IMR-90 (cell line): ENCODE results near the gene SRMS.

Source experiments
- CHD1 ChIP-seq: IDR thresholded peaks from 2 replicates; pipeline ENCODE4 v1.6.1; 2012; ENCODE audit warnings: low read depth, low read length, improper control_type of control experiment
- FOS ChIP-seq: fragments of 150-350 bp; IDR thresholded peaks from 2 replicates; pipeline ENCODE4 v1.6.1; 2016; ENCODE audit warnings: low read depth, low read length
- POLR2A ChIP-seq: IDR thresholded peaks from 2 replicates; pipeline ENCODE4 v1.6.1; 2012; ENCODE audit warnings: mild to moderate bottlenecking, low read depth, low read length
- RAD21 ChIP-seq: IDR thresholded peaks from 2 replicates; pipeline ENCODE4 v1.6.1; 2012; ENCODE audit warnings: low read length, improper control_type of control experiment
- TF ChIP-seq, protein P1 (sequence below): conservative IDR thresholded peaks from 2 replicates; pipeline ENCODE4 v1.5.1; 2012; ENCODE audit warnings: mild to moderate bottlenecking, low read depth, low read length, improper control_type of control experiment
- TF ChIP-seq, protein P2 (sequence below): fragments of 150-350 bp; IDR thresholded peaks from 2 replicates; pipeline ENCODE4 v1.6.1; 2017; ENCODE audit warnings: mild to moderate bottlenecking, antibody characterized with exemption, low read length, low read depth

DNA sequence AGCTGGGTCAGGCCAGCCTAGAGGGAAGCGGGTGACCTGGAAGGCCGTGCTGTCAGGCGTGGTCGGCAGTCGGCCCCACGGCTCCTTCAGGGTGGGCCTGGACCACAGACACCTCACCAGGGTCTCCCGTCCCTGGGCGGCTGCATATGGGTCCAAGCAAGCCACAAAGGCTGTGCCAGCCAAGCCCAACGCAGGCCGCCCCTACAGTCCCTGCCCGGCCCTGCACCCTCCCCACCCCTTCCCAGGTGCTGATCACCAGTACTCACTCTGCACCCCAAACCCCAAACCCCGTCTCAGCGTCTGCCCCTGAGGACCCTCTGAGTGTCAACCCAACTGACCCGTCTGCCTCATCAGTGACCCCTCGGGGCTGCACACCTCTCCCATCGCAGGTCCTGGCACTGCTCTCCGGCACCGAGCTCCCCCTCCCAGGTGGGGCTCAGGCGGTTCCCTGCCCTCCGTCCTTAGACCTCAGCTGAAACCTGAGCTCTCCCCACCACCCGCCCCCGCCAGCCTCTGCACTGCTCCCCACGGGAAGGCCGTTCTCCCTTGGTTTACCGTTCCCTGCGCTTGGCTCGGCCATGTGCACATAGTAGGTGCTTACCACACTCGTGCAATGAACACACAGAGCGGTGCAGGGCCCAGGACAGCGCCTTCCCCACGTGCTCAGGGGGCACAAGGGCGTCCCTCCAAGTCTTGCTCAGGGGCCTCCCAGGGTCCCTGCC is 28.4 kb downstream of the SRMS start:
- TF ChIP-seq FOS (no peak), CHD1 (no peak), RAD21 (no peak), POLR2A (no peak)
- TF ChIP-seq, protein P1, sequence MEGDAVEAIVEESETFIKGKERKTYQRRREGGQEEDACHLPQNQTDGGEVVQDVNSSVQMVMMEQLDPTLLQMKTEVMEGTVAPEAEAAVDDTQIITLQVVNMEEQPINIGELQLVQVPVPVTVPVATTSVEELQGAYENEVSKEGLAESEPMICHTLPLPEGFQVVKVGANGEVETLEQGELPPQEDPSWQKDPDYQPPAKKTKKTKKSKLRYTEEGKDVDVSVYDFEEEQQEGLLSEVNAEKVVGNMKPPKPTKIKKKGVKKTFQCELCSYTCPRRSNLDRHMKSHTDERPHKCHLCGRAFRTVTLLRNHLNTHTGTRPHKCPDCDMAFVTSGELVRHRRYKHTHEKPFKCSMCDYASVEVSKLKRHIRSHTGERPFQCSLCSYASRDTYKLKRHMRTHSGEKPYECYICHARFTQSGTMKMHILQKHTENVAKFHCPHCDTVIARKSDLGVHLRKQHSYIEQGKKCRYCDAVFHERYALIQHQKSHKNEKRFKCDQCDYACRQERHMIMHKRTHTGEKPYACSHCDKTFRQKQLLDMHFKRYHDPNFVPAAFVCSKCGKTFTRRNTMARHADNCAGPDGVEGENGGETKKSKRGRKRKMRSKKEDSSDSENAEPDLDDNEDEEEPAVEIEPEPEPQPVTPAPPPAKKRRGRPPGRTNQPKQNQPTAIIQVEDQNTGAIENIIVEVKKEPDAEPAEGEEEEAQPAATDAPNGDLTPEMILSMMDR, result no peak
- TF ChIP-seq, protein P2, sequence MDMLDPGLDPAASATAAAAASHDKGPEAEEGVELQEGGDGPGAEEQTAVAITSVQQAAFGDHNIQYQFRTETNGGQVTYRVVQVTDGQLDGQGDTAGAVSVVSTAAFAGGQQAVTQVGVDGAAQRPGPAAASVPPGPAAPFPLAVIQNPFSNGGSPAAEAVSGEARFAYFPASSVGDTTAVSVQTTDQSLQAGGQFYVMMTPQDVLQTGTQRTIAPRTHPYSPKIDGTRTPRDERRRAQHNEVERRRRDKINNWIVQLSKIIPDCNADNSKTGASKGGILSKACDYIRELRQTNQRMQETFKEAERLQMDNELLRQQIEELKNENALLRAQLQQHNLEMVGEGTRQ, result no peak
